KBM-7 (cell line): Measurements from ENCODE around the gene PAXIP1.
A peak's percentile ranks its signal among the peaks of the same experiment; 100 is the strongest.

Experiments used
- DNase-seq: peaks from one replicate; pipeline ENCODE4 v3.0.0-alpha.2; 2015
- in situ Hi-C: fragments of 300-500 bp; cut with MboI; formaldehyde crosslinking; loops from 2 replicates; pipeline ENCODE4 v1.14.3; 2020; ENCODE audit warnings: low sequenced_read_pairs, low pct_unique_long_range_greater_than_20kb, mixed read lengths

The PAXIP1 gene

DNA sequence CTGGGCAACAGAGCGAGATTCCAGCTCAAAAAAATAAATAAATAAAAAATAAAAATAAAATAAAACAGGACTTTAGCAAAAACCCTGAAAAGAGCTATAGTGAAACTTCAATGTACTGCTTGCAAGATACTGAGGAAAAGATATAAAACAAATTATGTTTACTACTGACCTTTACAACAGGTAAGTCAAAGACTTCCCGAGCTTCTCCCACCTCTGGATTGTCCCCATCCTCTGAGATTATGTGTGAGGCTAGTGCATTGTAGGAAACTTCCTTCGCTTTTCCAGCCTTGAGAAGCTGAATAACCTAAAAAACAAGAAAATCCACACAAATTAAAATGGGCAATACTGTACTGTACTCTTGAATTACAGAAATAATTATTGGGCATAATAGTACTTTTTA, 4.4 kb downstream of the PAXIP1 start:
- DNase-seq, result no peak

GRCh38 chr7:154997840-154998370, 5.0 kb downstream of the PAXIP1 start:
- in situ Hi-C loops, result no loop called here
- no peak for DNase-seq

More for the DNA sequence above, 4.4 kb downstream of the PAXIP1 start:
- in situ Hi-C loops, result no loop called here

DNA sequence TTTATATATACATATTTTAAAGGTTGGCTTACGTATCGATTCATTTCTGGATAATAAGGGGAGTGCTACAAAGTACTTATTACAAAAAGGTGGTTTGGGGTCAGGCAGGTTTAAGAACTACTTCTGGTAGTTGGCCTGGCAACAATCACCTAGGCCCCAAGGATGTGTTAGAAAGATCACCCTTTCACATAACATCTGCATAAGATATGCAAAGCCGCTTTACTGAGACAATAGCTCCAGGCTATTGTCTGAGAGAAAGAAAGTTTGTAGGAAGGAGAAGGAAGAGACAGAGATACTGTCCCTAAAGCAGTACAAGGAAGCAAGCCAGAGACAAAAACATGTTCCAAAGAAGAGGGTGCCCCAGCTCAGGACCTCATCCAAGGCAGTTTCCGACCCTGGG, 6.2 kb downstream of the PAXIP1 start:
- in situ Hi-C loops, result no loop called here
- no peak for DNase-seq

- no peak for DNase-seq
- in situ Hi-C loops, result no loop called here
These were observed 6.8 kb downstream of the PAXIP1 start for GRCh38 chr7:154996101-154996500.

DNA sequence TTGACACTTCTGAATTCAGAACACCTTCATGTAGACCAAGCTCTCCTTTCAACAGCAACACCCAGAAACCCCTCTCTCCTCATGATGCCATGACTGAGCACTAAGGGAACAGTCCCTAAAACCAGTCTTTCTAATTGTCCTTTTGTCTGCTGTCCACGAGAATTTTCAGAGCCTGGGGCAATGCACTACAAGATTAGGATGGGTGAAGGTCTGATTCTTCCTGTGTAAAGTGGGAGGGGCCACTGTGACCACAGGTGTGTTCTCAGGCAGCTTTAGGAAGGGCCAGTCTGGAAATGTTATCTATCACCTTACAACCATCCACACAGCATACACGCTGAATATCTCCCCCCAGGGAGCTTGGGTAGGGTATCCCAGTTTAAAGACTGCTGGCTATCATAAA, 7.9 kb downstream of the PAXIP1 start:
- no peak for DNase-seq
- in situ Hi-C loops, result no loop called here

DNA sequence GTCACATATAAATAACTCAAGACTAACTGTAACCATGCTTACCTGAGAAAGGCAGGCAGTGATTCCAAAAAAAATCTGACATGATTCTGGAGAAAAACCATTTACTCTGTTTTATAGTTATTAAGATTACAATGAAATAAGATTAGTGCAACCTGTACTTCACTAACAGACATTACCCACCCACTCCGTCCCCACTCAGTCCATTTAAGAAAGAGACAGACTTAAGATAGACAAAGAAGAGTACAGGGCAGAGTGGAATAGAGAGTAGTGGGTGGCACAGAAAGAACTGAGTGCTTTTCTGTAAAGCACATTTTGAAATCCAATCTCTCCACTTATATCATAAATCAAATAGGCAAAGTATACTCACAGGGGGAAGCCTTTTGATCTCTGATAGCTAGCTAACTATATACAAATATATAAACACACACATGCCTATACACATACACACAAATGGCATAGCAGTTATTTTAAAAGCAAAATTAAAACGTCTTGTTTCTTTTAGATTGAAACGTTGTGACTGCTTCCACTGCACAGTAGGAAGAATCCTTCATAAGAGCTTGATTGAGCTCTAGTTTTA, 11.9 kb downstream of the PAXIP1 start:
- DNase-seq, result no peak
- in situ Hi-C loops, result no loop called here

GRCh38 chr7:154987571-154987970, 15.4 kb downstream of the PAXIP1 start:
- in situ Hi-C loops, result no loop called here
- DNase-seq, result no peak

DNA sequence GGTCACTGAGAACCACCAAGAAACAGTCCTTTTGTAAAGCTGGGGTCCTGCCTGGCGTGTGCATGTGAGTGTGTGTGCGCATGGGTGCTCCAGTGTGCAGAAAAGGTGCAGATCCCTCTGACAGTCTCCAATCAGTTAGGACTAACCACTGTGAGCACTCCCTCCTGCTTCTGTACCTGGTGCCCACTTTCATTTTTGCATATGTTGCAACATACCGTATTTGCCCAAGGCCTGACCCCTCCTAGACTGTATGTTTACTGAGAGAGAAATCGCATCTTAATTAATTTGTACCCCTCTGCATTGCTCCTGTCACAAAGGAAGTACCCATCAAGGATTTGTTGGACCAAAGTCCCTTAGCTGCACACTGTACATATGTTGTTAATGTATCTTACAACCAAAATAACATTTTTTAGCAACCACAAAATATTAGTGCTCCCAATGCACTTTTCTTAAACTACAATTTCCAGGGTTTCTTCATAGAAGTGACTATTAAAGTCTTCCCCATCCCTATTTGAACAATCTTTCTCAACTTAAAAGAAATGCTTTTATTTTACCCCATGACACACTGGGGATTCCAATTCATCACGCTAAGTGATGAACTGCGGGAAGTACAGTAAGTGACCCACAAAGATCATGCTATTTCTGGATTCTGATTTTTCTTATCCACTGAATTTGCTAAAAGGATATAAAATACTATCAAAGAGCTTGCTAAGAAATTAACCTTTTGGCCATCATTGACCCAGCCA, 16.6 kb downstream of the PAXIP1 start:
- DNase-seq, result no peak
- in situ Hi-C loops, result no loop called here

GRCh38 chr7:154985230-154985629, 17.7 kb downstream of the PAXIP1 start:
- in situ Hi-C loops, result no loop called here
- no peak for DNase-seq

DNA sequence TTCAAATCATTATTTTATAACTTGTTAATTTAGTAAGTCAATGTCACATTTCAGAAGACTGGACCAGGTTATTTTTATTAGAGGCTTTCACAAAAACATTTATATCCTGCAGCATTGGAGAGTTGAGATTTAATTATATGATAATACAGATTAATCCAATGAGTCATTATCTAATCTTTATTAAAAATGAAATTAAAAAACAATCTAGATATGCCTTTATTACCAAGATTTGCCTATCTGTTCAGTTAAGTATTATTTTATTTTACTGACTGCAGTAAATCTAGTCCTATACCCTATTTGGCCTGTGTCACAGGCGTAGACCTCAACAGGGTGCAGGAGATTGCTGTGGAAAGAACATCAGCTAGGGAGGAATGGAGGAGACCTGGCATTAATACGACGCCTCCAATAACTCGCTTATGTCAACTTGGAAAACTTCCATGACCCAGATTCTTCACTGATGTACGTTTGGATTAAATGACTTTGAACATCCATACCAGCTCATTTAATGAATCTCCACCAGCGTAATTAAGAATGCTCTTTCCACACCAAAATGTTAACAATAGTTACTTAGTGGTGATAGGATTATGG, 18.2 kb downstream of the PAXIP1 start:
- DNase-seq, result no peak

DNA sequence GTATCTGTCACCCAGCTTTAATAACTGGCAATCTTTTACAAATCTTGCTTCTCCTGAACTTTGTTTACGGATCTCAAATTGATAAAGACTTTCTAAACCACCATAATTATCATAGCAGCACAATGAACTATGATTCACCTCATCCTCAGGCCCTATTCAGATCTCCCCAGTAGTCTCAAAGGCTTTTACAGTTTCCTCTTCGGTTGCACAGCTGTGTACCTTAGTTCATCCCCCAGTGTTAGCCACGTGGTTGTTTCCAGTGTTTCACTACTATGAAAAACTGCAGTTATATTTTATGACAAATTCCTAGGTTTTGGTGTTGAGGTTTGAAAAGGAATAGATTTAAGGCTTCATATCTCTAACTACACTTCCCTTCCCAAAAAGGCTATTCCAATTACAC, 24.9 kb downstream of the PAXIP1 start:
- in situ Hi-C loops, result no loop called here
- no peak for DNase-seq

More for the DNA sequence above, 18.2 kb downstream of the PAXIP1 start:
- in situ Hi-C loops, result no loop called here

GRCh38 chr7:154977250-154977649, 25.7 kb downstream of the PAXIP1 start:
- in situ Hi-C loops, result no loop called here
- no peak for DNase-seq

DNA sequence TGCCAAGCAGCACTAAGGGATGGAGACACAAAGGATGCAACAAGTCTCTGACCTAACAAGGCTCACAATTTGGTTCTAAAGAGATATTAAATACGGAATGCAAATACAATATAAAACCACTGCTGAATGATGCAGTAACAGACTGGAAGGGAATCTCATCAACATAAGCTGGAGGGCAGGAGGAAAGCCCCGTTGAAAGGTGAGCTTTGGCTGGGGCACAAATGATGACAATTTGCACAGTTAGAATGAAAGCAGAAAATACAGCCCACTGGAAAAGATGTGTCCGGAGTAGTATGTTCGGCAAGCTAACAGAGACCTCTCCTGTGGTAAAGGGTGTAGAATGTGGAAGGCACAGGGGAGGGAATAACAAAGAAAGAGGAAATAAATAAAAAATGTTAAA, 26.1 kb downstream of the PAXIP1 start:
- DNase-seq, result no peak
- in situ Hi-C loops, result no loop called here

DNA sequence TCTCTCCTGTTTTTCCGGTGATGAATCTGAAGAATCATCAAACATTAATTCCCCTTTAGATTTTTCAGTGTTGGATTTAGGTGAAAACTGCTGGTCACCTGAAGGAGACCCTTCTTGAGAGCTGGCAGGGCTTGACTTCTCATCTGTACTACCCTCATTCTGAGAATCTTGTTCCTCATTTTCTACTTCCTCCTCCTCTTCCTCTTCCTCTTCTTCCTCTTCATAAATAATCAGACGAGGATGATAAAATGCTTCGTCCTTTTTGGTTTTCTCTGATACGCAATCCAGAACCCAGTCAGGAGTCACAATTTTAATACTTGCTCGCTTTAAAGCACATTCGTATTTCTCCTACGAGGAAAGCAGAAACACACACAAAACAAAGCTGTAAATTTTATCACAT, 26.9 kb downstream of the PAXIP1 start:
- in situ Hi-C loops, result no loop called here
- peak; percentile 42 for DNase-seq

DNA sequence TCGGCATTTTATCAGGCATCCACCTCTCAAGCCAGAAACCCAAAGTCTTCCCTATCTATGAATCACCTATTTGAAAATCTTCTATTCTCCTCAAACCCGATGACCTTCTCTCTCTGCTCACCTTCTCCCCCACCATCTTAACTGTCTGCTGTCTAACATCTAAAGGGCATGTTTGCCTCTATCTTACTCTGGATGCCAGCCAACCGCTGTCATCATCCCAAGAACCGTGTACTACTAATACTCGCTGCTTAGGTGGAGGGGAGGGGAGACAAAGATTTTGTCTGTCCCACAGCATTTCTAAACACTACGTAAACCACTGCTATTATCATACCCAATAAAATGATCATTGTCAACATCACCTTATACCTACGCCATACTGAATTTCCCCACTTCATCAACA, 29.5 kb downstream of the PAXIP1 start:
- in situ Hi-C loops, result no loop called here
- DNase-seq, result no peak

DNA sequence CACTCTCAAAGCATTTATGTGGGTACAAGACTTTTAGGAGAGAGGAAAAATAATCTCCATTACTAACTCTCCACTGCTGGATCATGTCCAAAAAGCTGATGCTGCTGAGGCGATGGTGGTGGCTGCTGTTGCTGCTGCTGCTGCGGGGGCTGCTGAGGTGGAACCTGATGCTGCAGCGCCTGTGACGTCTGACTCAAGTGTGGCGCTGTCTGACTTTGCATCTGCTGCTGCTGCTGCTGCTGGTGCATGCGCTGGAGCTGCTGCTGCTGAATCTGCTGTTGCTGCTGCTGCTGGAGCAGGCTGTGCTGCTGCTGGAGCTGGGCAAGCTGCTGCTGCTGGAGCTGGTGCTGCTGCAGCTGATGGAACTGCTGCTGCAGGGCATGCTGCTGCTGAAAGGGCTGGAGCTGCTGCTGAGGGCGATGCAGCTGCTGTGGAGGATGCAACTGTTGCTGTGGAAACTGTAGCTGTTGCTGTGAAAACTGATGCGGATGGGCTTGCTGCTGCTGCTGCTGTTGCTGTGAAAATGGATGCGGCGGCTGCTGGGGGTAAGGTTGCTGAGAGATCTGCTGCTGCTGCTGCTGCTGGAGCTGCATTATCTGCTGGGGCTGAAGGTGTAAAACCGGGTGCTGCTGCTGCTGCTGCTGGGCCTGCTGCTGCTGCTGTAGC, 34.5 kb downstream of the PAXIP1 start:
- no peak for DNase-seq
- in situ Hi-C loops, result no loop called here

DNA sequence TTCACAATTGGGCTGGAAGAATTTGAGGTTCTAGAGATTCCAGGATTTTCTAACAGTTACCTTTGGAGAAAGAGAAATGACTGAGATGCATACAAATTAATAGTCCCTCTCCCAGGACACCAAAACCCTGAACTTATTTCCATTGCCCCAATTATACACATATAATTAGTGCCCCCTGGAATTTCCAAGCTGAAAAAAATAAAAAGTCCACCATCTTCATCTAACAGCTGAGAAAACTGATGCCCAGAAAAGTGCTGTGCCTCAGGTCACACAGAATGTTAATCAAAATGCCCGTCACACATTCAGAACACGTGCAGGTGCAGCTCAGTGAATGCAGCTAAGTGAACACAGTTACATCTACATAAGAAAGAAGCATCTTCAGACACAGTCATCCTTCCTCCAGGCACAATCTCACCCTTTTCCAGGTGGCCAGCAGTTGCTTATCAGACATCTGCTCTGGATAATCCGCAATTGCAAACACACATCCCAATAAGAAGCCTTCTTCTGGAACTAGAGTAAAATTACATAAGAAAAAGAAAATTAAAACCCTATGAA, 35.4 kb downstream of the PAXIP1 start:
- in situ Hi-C loops, result no loop called here
- no peak for DNase-seq

GRCh38 chr7:154965014-154965413, 37.9 kb downstream of the PAXIP1 start:
- no peak for DNase-seq
- in situ Hi-C loops, result no loop called here

GRCh38 chr7:154960063-154960790, 42.7 kb downstream of the PAXIP1 start:
- DNase-seq, result no peak

More at GRCh38 chr7:154960063-154960790, 42.7 kb downstream of the PAXIP1 start:
- in situ Hi-C loops, result no loop called here
